Central memory CD8-positive, alpha-beta T cell (primary cell): ENCODE results near the gene PSME2.

Experiments used
- ATAC-seq: fragments of 150-1000 bp; cut with Tn5 transposase; replicated peaks from 2 replicates; pipeline ENCODE4 v1.10.0; 2022; ENCODE audit warnings: mild to moderate bottlenecking, moderate FRiP score, moderate number of reproducible peaks; ENCODE audit not compliant: poor library complexity, severe bottlenecking; ENCODE audit errors: extremely low read depth
- DNase-seq, 2 donors: peaks; one replicate each; pipeline ENCODE4 v3.0.0; 2021; ENCODE audit warnings: low spot score in 2 of 2
- H3K27ac Mint-ChIP-seq: one replicate; pipeline ENCODE4 v1.8.0; 2022; ENCODE audit warnings: low read depth, mild to moderate bottlenecking, moderate library complexity, mixed read lengths
- H3K27me3 Mint-ChIP-seq: one replicate; pipeline ENCODE4 v1.8.0; 2022; ENCODE audit warnings: mixed read lengths
- H3K36me3 Mint-ChIP-seq: one replicate; pipeline ENCODE4 v1.8.0; 2022; ENCODE audit warnings: mild to moderate bottlenecking, moderate library complexity, mixed read lengths; ENCODE audit not compliant: insufficient read depth
- H3K4me1 Mint-ChIP-seq: one replicate; pipeline ENCODE4 v1.8.0; 2022; ENCODE audit warnings: mixed read lengths
- H3K4me3 Mint-ChIP-seq: one replicate; pipeline ENCODE4 v1.8.0; 2022; ENCODE audit warnings: mild to moderate bottlenecking, moderate library complexity, mixed read lengths
- H3K9me3 Mint-ChIP-seq: one replicate; pipeline ENCODE4 v1.8.0; 2022; ENCODE audit warnings: mixed read lengths

The PSME2 gene

DNA sequence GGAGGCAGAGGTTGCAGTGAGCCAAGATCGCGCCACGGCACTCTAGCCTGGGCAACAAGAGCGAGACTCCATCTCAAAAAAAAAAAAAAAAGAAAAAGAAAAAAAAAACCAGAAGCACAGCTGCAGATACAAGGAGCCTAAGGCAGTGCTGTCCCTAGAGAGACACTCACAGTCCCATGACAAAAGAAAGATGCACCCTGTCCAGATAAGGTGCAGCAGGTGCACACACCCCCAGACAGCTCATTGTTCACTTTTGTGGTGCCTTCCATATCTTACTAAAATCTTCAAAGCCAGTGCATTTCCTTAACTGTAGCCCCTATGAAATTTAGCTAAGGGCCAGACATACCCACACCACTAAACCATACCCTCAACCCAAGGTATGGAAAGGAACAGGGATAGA is 24.0 kb downstream of the PSME2 start:
- H3K27ac Mint-ChIP-seq = no peak overlapping the region
- no peaks in the 10 kb centered on the region for H3K27me3 Mint-ChIP-seq
- peaks cover 6% of the 10 kb centered on the region for H3K4me1 Mint-ChIP-seq
- H3K4me3 Mint-ChIP-seq = no peak overlapping the region
- no peak for ATAC-seq
- peaks cover 46% of the 10 kb centered on the region for H3K36me3 Mint-ChIP-seq
- H3K9me3 Mint-ChIP-seq = no peaks in the 10 kb centered on the region
- DNase-seq = no peak

- no peak for ATAC-seq
- Mint-ChIP-seq H3K27me3 (no peaks in the 10 kb centered on the region), H3K4me3 (no peak overlapping the region), H3K27ac (no peak overlapping the region), H3K4me1 (peaks cover 14% of the 10 kb centered on the region), H3K9me3 (no peaks in the 10 kb centered on the region), H3K36me3 (peaks cover 47% of the 10 kb centered on the region)
- no peak for DNase-seq
Observed at GRCh38 chr14:24121210-24121609, 25.2 kb downstream of the PSME2 start.

DNA sequence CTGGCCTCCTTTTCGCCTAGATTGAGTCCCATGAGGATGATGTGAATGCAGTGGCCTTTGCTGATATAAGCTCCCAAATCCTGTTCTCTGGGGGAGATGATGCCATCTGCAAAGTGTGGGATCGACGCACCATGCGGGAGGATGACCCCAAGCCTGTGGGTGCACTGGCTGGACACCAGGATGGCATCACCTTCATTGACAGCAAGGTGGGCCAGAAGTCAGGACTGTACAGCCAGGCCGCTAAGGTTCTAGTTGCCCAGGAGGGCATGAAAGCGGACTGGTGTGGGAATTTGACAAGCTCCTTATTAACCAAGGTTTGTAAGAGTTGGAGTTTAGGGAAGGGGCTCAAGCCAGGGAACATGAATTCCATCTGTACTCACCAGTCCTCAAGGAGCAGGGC is 26.7 kb downstream of the PSME2 start:
- H3K4me3 Mint-ChIP-seq = no peak overlapping the region
- no peaks in the 10 kb centered on the region for H3K27me3 Mint-ChIP-seq
- H3K36me3 Mint-ChIP-seq = peaks cover 53% of the 10 kb centered on the region
- peaks cover 29% of the 10 kb centered on the region for H3K4me1 Mint-ChIP-seq
- ATAC-seq (no peak), DNase-seq (no peak)
- no peaks in the 10 kb centered on the region for H3K9me3 Mint-ChIP-seq
- H3K27ac Mint-ChIP-seq = no peak overlapping the region

GRCh38 chr14:24117179-24117578 is 29.2 kb downstream of the PSME2 start:
- Mint-ChIP-seq H3K27me3 (no peaks in the 10 kb centered on the region), H3K27ac (peak overlapping the region; percentile 19), H3K36me3 (peaks cover 51% of the 10 kb centered on the region), H3K4me3 (no peak overlapping the region), H3K4me1 (peaks cover 29% of the 10 kb centered on the region), H3K9me3 (no peaks in the 10 kb centered on the region)
- no peak for DNase-seq
- no peak for ATAC-seq

DNA sequence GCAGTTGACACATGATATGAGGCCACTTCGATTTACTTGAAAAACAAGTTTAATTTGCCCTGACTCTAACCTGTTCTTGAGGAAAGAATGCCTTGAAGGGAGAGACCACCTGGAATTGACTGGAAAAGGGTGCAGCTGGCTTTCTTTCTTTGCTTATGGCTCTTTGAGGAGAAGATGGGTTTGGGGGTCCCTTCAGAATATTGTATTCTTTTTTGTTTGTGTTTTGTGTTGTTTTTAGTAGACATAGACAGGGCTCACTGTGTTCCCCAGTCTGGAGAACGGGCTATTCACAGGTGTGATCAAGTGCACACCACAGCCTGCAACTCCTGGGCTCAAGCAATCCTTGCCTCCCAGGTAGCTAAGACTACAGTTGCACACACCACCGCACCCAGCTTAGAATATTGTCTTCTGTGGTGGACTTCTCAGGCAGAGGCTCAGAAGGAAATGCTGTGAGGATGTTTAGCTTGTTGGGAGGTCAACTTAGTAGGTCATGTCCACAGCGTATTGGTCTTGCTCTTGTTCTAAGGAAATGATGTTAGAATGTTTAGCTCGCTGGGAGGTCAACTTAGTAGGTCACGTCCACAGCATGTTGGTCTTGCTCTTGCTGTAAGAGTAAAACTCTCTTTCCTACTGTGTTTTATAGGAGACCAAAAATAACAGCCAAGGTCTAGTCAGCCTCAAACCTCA is 30.1 kb downstream of the PSME2 start:
- H3K27me3 Mint-ChIP-seq = no peaks in the 10 kb centered on the region
- DNase-seq (no peak), ATAC-seq (no peak)
- peak overlapping the region; percentile 19 for H3K27ac Mint-ChIP-seq
- H3K36me3 Mint-ChIP-seq = peaks cover 42% of the 10 kb centered on the region
- no peaks in the 10 kb centered on the region for H3K9me3 Mint-ChIP-seq
- H3K4me3 Mint-ChIP-seq = peak overlapping the region; percentile 93
- H3K4me1 Mint-ChIP-seq = peaks cover 29% of the 10 kb centered on the region

GRCh38 chr14:24115422-24116127 is 30.8 kb downstream of the PSME2 start:
- no peak for DNase-seq
- Mint-ChIP-seq H3K9me3 (no peaks in the 10 kb centered on the region), H3K27me3 (no peaks in the 10 kb centered on the region), H3K4me3 (peak overlapping the region; percentile 93), H3K4me1 (peaks cover 29% of the 10 kb centered on the region), H3K36me3 (peaks cover 37% of the 10 kb centered on the region), H3K27ac (peak overlapping the region; percentile 97)
- no peak for ATAC-seq

GRCh38 chr14:24114532-24115421 is 31.6 kb downstream of the PSME2 start, which contains the start of the genes DCAF11 and NRL:
TSS of gene DCAF11 (plus strand) at chr14:24114777. CDS start at chr14:24115595, 818 bp downstream.
TSS of gene NRL (minus strand) at chr14:24114949. CDS start at chr14:24082848, 32,101 bp downstream.
- ATAC-seq (peak; percentile 87), DNase-seq (peak; percentile 97 to 99)
- H3K4me3 Mint-ChIP-seq = peak within 1 kb of the TSS; percentile 93
- H3K4me1 Mint-ChIP-seq = peaks cover 29% of the 10 kb centered on the region
- H3K27ac Mint-ChIP-seq = peak within 1 kb of the TSS; percentile 97
- H3K36me3 Mint-ChIP-seq = peaks cover 33% of the 10 kb centered on the region
- H3K27me3 Mint-ChIP-seq = no peaks in the 10 kb centered on the region
- no peaks in the 10 kb centered on the region for H3K9me3 Mint-ChIP-seq

- DNase-seq (peak; percentile 68 to 82), ATAC-seq (peak; percentile 38)
- Mint-ChIP-seq H3K27me3 (no peaks in the 10 kb centered on the region), H3K36me3 (peaks cover 24% of the 10 kb centered on the region), H3K9me3 (no peaks in the 10 kb centered on the region), H3K4me1 (peaks cover 30% of the 10 kb centered on the region), H3K4me3 (peak overlapping the region; percentile 93), H3K27ac (peak overlapping the region; percentile 97)
Observed at GRCh38 chr14:24113801-24114531, 32.4 kb downstream of the PSME2 start.

- ATAC-seq (no peak), DNase-seq (no peak)
- Mint-ChIP-seq H3K9me3 (no peaks in the 10 kb centered on the region), H3K4me1 (peaks cover 31% of the 10 kb centered on the region), H3K27me3 (no peaks in the 10 kb centered on the region), H3K4me3 (peak overlapping the region; percentile 93), H3K36me3 (peaks cover 19% of the 10 kb centered on the region), H3K27ac (peak overlapping the region; percentile 97)
Observed at GRCh38 chr14:24113379-24113800, 33.0 kb downstream of the PSME2 start.

DNA sequence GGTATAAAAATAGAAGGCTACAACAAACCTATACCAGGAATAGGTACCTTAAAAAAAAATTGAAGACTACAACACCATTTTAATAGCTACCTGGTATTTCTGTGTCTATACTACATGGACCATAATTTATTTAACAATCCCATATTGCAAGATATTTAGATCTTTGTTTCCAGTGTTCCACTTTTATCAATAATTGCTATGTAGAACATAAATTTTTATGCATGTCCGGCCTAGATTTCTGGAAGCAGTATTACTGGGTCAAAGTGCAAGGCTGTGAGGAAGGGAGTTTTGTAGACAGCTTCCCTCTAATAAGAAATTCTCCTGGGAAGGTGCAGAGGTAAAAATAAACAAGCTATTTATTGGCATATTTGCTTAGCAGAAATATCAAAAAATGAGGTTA is 35.9 kb downstream of the PSME2 start:
- Mint-ChIP-seq H3K4me3 (no peak overlapping the region), H3K9me3 (no peaks in the 10 kb centered on the region)

GRCh38 chr14:24110060-24110459 is 36.4 kb downstream of the PSME2 start:
- DNase-seq (no peak), ATAC-seq (no peak)
- Mint-ChIP-seq H3K27ac (no peak overlapping the region), H3K27me3 (no peaks in the 10 kb centered on the region), H3K36me3 (peaks cover 14% of the 10 kb centered on the region), H3K9me3 (no peaks in the 10 kb centered on the region), H3K4me3 (no peak overlapping the region), H3K4me1 (peaks cover 10% of the 10 kb centered on the region)

More for the DNA sequence above, 35.9 kb downstream of the PSME2 start:
- no peaks in the 10 kb centered on the region for H3K27me3 Mint-ChIP-seq
- ATAC-seq (no peak), DNase-seq (no peak)
- H3K36me3 Mint-ChIP-seq = peaks cover 15% of the 10 kb centered on the region
- no peak overlapping the region for H3K27ac Mint-ChIP-seq
- peaks cover 15% of the 10 kb centered on the region for H3K4me1 Mint-ChIP-seq
